GM19025 (cell line): ENCODE results near the gene ITPRIPL2.

Experiments used
- ATAC-seq: cut with Tn5 transposase; IDR thresholded peaks from one replicate; pipeline ENCODE4 v1.9.1; 2021; ENCODE audit warnings: mild to moderate bottlenecking, low read depth, moderate library complexity; ENCODE audit not compliant: unreplicated experiment

Gene ITPRIPL2

DNA sequence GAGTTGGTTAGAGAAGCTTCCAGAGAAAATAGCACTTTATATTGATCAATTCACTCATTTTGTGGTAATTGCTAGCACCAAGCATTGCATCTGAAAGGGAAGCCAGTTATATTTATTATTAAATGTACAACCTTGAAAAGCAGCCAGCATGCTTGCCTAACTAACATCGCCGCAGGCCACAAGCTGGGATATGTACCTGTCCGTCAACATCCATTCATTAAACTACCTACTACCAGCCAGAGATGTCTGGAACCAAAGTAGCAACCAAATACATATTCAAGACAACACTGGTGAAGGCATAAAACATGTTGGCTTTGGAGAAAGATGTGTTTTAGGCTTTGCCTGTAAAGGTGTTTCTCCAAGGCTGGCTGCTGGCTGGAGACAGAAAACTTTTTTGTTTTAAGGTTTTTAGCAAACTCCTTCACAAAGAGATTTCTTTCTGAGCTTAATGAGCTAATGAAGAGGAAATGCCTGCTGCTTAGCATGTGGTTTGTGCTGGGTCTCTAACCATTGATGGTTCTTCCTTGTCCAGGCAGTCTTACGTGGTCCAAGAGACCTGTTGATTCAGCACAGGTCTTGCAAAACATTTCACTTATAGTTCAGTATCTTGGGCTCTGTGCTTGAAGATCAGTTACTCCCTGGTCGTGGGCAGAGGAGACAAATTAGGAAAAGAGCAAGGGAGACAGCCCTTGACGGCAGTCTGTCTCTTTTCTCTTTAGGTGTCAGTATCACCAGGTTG is 3.1 kb downstream of the ITPRIPL2 start:
- no peak for ATAC-seq

DNA sequence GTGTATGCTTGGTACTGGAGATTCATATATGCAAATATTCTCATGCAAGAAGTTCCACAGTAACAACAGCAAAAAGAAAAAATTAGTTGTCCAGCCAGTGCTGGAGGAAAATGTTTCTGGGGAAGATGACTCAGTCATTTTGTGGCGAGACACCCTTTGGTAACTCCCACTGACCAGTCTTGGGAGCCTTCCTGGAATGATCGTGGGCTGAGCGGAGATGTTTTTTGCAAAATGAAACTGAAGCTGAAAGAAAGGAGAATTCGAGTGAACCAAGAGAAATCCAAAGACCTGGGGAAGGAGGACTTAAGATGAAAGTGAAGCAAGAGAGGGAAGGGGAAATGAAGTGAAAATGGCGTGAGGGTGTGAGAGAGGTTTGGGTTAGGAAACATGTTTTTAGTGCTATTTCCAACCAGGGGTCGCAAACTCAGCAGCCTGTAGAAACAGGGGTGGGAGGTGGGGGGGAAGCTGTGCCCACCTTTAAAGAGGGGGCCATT is 5.2 kb downstream of the ITPRIPL2 start:
- no peak for ATAC-seq

GRCh38 chr16:19119564-19119963 is 5.8 kb downstream of the ITPRIPL2 start:
- no peak for ATAC-seq

DNA sequence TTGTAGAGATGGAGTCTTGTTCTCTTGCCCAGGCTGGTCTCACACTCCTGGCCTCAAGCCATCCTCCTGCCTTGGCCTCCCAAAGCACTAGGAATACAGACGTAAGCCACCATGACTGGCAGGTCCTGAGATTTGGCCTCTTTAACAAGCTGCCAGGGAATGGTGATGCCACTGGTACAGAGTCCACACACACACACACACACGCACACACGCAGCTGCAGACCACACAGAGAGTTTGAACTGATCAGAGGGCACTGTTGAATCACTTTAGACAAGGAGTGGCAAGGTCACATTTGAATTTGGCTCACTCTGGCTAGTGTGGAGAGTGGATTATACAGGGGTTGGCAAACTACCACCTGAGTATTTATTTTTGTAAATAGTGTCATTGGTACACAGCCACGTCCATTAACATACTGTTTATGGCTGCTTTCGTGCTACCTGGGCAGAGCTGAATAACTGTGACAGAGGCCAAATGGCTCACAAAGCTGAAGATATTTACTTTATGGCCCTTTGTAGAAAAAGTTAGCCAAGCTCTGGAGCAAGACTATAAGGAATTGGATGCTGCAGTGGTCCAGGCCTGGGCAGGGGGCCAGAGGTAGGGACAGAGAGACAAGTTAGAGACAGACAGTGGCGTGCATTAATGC is 9.9 kb downstream of the ITPRIPL2 start:
- no peak for ATAC-seq

DNA sequence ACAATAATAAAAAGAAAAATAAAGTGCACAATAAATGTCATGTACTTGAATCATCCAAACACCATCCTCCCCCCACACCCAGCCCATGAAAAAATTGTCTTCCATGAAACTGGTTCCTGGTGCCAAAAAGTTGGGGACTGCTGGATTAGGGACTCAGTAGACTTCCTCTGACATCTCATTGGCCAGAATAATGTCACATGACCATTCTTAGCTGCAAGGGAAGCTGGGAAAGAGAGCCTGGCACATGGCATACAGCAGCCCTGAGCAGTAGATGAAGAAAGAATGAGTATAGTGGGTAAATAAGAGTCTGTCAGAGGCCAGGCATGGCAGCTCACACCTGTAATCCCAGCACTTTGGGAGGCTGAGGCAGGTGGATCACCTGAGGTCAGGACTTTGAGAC is 12.5 kb downstream of the ITPRIPL2 start:
- ATAC-seq = no peak

DNA sequence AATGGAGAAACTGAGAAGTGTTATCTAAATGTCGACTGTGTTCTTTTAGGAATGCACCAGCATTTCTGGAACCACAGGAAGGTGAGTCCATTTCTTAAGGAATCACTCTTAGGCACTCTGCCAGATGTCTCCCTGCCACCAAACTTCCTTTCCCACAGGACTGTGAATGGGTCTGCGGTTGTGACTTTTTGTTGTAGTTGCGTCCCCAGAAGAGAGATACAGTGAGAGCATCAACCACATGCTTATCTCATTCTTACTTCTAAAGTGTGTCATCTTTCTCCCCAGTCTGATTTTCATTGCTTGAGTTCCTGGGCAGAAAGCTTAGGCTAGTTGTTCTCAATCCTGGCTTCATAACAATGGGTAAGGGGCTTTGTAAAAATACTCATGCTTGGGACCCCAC is 13.4 kb downstream of the ITPRIPL2 start:
- no peak for ATAC-seq

- no peak for ATAC-seq
Observed at GRCh38 chr16:19127674-19128131, 13.9 kb downstream of the ITPRIPL2 start.

DNA sequence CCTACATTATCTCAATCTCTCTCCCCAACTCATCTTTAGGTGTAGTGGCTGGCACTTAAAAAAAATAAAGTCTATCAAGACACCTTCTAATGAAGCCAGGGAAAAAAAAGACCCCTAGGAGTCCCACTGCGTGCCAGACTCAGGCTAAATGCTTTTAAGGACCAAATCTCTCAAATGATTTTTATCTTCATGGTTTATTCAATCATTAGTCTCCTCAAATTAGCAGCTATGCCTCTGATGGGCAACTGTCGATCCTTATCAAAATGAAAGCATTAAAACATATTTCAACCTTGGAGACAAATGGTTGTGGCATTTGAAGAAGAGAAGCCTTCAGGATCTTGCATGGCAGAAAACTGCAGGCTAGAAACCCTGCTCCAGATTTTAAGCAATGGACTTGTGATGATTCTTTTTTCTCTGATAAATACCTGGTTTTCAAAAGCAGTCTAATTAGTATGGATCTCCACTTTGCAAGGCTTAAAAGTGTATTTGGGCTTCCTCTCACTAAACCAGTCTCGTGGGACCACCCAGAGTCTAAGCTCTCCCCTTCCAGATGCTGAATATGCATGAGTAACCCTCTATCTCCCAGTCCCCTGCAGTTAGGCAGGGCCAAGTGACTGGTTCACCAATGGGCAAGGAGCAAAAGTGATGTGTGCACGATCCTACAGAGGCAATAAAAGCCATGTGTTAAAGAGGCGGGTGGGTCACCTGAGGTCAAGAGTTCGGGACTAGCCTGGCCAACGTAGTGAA is 14.9 kb downstream of the ITPRIPL2 start:
- no peak for ATAC-seq

- ATAC-seq = no peak
Observed at GRCh38 chr16:19130385-19130784, 16.6 kb downstream of the ITPRIPL2 start.

GRCh38 chr16:19130852-19131824 is 17.4 kb downstream of the ITPRIPL2 start:
- ATAC-seq = no peak

DNA sequence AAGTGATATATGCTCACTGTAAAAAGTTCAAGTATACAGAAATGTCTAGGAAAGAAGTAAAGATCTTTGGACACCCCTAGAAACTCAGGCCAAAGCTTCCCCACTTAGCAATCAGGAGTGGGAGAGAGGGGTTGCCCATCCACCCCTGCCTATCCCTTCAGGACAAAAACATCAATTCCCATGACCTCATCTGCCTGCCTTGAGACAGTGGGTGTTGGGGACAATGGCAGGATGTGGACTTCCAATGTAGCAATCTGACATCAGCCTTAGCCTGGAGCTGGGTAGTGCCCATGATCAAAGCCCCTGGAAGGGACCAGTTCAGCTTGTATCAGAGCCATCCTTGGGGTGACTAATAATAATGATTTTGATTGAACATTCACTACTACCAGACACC is 18.1 kb downstream of the ITPRIPL2 start:
- ATAC-seq = no peak

- ATAC-seq = no peak
Observed at GRCh38 chr16:19132255-19132654, 18.5 kb downstream of the ITPRIPL2 start.

- ATAC-seq = no peak
Observed at GRCh38 chr16:19132898-19133297, 19.1 kb downstream of the ITPRIPL2 start.

GRCh38 chr16:19133600-19133999 is 19.8 kb downstream of the ITPRIPL2 start:
- ATAC-seq = no peak

DNA sequence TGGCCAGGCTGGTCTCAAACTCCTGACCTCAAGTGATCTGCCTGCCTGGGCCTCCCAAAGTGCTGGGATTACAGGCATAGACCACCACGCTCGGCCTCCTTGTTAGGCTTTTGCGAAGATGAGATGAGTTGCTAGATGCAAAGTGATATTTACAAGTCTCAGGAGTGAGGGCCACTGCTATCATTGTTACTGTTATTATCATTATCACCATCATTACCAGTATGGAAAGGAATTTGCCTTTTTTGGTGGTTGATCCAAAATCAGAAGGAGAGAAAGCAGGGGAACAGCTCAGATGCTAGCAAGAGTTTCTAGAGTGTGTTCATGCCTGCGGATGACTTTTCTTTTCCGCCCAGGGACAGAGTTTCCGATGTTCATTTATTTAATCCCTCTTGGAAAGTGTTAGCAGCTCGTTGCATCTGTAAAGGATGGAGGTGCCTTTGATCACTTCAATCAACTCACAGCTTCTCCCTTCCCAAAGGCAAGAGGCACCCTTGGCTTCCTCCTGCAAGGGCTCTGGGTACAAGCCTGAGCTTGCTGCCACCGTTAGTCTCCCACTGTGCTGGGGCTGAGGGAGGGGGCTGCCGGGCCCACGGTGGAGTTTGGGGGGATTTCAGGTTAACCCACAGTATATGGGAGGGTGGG is 21.6 kb downstream of the ITPRIPL2 start:
- ATAC-seq = no peak

GRCh38 chr16:19135896-19136438 is 22.2 kb downstream of the ITPRIPL2 start:
- no peak for ATAC-seq

DNA sequence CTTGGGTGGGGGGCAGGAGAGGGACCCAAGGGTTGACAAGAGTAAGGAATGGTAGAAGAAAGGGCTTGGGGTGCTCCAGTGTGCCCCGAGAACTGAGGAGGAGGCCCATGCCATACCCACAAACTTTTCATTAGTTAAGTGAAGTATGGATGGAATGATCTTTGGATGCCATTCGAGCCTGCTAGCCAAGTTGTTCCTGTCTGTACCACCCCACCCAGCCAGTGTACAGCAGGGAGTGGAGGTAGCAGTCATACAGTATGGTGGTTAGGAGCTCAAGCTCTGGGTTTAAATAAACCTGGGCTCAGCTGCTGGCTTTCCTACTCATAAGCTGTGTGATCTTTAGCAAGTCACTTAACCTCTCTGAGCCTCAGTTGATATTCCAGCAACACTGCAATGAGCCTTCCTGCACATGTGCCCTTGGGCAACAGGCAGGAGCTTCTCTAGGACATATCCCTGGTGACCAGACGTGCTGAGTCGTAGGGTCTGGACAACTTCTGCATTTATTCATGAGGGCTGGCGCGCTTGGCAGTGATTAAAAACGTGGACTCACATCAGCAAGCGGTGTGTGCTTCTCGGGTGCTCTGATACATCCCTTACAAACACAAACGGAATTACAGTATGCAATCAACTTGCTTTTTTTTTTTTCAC is 22.9 kb downstream of the ITPRIPL2 start:
- no peak for ATAC-seq

GRCh38 chr16:19137201-19138128 is 23.7 kb downstream of the ITPRIPL2 start:
- no peak for ATAC-seq
